BLaER1 (cell line): ENCODE measurements around the gene DTD2.
A peak's percentile ranks its signal among the peaks of the same experiment; 100 is the strongest.

Experiments used
- H3K27ac ChIP-seq: shearing (Covaris generic); formaldehyde crosslinking; 2 replicates; pipeline ENCODE4 v1.8.1; 2022
- H3K27me3 ChIP-seq: shearing (Covaris generic); formaldehyde crosslinking; 2 replicates; pipeline ENCODE4 v1.8.1; 2022
- H3K36me3 ChIP-seq: shearing (Covaris generic); formaldehyde crosslinking; 2 replicates; pipeline ENCODE4 v1.8.1; 2022
- H3K4me1 ChIP-seq: shearing (Covaris generic); formaldehyde crosslinking; 2 replicates; pipeline ENCODE4 v1.8.1; 2022
- H3K4me2 ChIP-seq: shearing (Covaris generic); formaldehyde crosslinking; 2 replicates; pipeline ENCODE4 v1.8.1; 2022
- H3K4me3 ChIP-seq: shearing (Covaris generic); formaldehyde crosslinking; 2 replicates; pipeline ENCODE4 v1.8.1; 2022
- H3K9ac ChIP-seq: shearing (Covaris generic); formaldehyde crosslinking; 2 replicates; pipeline ENCODE4 v1.8.1; 2022
- H3K9me3 ChIP-seq: shearing (Covaris generic); formaldehyde crosslinking; 2 replicates; pipeline ENCODE4 v1.8.1; 2022
- H4K20me1 ChIP-seq: shearing (Covaris generic); formaldehyde crosslinking; 2 replicates; pipeline ENCODE4 v1.8.1; 2022
- Cebpa-rat ChIP-seq: shearing (Covaris generic); IDR thresholded peaks from 2 replicates; pipeline ENCODE4 v1.8.1; 2022

Gene DTD2

DNA sequence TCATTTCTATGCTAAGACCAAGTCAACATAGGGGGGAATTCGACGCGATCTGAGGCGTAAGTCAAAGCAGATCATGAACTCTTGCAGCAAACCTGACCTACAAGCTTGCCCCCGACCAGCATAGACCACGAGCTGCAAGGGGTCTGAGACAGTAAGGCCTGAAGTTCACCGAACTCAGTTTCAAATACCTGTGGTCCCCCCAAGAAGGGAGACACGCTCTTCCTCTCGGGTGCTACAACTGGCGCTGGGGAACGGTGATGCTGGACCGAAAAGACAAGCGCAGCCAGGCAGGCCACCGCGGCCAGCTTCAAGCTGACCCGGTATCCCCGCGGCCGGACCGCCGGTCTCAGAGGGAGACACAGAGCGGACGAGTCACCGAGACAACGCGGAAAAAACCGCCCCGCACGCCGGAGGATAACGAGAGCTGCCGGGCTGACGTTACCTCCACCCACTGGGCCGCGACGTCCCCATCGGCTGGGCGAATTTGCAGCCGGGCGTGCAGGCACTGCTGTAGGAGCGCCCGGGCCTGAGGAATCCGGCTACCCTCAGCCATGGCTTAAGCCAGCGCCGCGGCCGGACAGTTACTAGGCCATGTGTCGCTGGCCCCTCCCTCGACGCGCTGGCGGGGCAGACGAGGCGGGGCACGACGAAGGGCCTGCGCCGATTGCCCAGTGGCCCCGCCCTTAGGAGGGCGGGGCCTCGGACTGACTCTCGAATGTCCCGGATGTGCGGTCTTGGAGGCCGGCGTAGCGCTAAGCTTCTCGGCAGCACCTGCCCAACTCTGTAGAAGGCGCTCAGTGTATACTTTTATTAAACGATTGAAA, at the start of gene DTD2:
DTD2 (minus strand) TSS at position 666 of the 824 bp plus-strand sequence; CDS start at position 553, 113 bp downstream.
- Histone ChIP-seq H3K27ac (peak within 1 kb of the TSS; percentile 86), H3K36me3 (peaks cover 11% of the 10 kb centered on the region), H3K27me3 (no peaks in the 10 kb centered on the region), H3K9me3 (no peaks in the 10 kb centered on the region), H3K4me3 (peak within 1 kb of the TSS; percentile 80), H4K20me1 (no peaks in the 10 kb centered on the region), H3K4me2 (peak within 1 kb of the TSS; percentile 77), H3K4me1 (peaks cover 32% of the 10 kb centered on the region), H3K9ac (peak within 1 kb of the TSS; percentile 89)
- no peak for TF ChIP-seq Cebpa-rat

DNA sequence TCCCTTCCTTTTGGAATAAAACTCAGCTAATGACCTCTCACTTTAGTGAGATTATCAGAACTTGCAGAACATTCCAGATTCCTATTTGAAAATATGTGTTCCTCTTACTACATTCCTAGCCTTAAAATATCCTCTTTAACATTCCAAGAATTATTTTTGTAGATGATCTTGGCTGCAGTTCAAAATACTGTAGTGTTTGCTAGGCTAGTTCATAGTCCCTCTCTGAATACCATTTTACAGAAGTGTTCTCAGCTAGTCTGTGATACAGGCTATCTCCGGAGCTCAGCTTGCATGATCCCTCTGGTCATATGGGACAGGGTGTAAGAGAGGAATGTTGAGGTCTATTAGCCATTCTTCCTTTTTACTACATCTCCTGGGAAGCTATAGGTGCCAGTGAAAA, 48.1 kb upstream of the DTD2 start:
- no peaks in the 10 kb centered on the region for H3K4me1 ChIP-seq
- H3K4me2 ChIP-seq = no peak overlapping the region
- H3K4me3 ChIP-seq = no peak overlapping the region
- H3K9ac ChIP-seq = no peak overlapping the region
- H4K20me1 ChIP-seq = no peaks in the 10 kb centered on the region
- TF ChIP-seq Cebpa-rat = no peak
- no peaks in the 10 kb centered on the region for H3K9me3 ChIP-seq
- no peaks in the 10 kb centered on the region for H3K36me3 ChIP-seq
- H3K27me3 ChIP-seq = no peaks in the 10 kb centered on the region
- no peak overlapping the region for H3K27ac ChIP-seq

DNA sequence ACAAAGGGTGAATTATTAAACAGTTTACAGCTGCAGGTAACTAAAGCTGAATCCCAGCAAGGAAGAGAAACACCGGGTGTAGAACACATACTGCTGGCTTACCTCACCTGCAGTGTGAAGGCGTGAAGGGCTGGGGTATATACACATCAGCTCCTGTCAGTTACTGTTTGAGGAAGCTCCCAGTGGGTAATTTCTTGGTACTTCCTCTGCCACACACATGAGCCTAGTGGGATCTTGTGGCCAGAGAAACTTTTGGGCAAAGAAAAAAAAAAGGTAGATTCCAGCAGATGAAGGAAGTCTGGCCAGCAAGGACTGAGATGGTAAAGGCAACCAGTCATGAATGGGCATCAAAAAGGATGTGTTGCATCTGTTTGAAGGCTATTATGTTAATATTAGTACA, 44.6 kb upstream of the DTD2 start:
- no peak for TF ChIP-seq Cebpa-rat
- no peak overlapping the region for H3K4me3 ChIP-seq

DNA sequence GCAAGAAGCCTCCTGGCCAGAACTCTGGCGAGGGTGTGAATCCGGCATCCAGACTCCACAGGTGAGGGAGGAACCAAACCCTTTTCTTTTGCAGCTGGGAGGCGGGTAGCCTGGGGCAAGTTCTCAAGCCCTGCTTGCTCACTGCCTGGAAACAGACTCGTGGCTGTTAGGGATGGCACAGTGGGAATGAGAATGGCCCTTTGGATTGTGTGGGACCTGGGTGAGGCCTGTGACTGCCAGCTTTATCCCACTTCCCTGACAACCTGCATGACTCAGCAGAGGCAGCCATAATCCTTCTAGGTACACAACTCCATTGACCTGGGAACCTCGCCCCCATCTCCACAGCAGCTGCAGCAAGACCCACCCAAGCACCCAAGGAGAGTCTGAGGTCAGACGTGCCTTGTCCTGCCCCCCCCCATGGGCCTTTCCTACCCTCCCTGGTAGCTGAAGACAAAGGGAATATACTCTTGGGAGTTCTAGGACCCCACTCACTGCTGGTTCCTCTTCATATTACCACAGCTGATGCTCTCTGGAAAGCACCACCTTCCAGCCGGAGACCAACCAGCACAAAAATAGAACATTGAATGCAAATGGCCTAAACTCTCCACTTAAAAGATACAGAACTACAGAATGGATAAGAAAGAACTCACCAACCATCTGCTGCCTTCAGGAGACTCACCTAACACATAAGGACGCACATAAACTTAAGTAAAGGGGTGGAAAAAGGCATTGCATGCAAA, 35.6 kb upstream of the DTD2 start:
- Histone ChIP-seq H3K4me2 (peak overlapping the region; percentile 48; the same call in 1 of the 2 replicates), H3K4me3 (no peak overlapping the region), H3K9ac (no peak overlapping the region), H3K9me3 (no peaks in the 10 kb centered on the region), H3K36me3 (no peaks in the 10 kb centered on the region), H4K20me1 (no peaks in the 10 kb centered on the region), H3K4me1 (peaks cover 40% of the 10 kb centered on the region), H3K27me3 (no peaks in the 10 kb centered on the region), H3K27ac (no peak overlapping the region)
- TF ChIP-seq Cebpa-rat = no peak

More for the DNA sequence above, 44.6 kb upstream of the DTD2 start:
- no peaks in the 10 kb centered on the region for H3K27me3 ChIP-seq
- no peaks in the 10 kb centered on the region for H3K36me3 ChIP-seq
- peaks cover 15% of the 10 kb centered on the region for H3K9me3 ChIP-seq
- H3K4me1 ChIP-seq = no peaks in the 10 kb centered on the region
- no peak overlapping the region for H3K9ac ChIP-seq
- no peak overlapping the region for H3K27ac ChIP-seq
- H3K4me2 ChIP-seq = no peak overlapping the region
- no peaks in the 10 kb centered on the region for H4K20me1 ChIP-seq

DNA sequence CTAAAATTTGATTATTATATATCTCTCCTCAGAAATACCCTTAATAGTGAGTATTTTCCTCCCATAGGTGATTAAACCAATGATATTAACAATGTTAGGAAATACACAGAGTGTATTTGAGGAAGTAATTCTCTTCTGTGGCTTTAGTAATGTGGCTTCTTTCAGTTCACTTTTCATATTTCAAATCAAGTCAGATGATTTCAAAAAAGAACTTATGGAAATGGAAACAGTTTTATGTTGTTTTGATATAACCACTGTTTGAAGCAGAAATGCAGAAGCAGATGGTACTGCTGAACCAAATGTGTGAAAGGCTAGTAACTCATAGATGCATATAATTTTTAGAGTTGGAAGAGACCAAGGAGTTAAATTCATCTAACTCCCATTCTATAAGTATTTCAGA, 32.4 kb upstream of the DTD2 start:
- H3K4me2 ChIP-seq = no peak overlapping the region
- H3K9me3 ChIP-seq = no peaks in the 10 kb centered on the region
- H3K9ac ChIP-seq = no peak overlapping the region
- no peaks in the 10 kb centered on the region for H4K20me1 ChIP-seq
- no peak for TF ChIP-seq Cebpa-rat
- H3K27ac ChIP-seq = no peak overlapping the region
- H3K4me1 ChIP-seq = peaks cover 32% of the 10 kb centered on the region
- no peaks in the 10 kb centered on the region for H3K27me3 ChIP-seq
- no peak overlapping the region for H3K4me3 ChIP-seq
- H3K36me3 ChIP-seq = no peaks in the 10 kb centered on the region

DNA sequence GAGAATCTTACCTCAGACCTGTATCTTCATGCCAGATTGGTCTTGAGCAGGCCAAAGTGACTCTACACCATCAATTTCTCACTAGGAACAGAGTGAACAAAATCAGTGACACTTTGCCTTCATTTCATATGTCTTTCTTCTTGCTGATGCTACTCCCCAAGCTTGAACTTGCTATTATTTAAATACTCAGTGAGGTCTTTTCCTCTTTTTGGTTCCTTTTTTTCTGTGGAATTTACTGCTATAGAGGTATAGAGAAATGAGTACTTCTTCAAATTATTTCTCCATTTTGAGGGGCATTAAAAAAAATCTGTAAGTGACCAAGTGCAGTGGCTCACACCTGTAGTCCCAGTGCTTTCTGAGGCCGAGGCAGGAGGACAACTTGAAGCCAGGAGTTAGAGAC, 30.6 kb upstream of the DTD2 start, which contains the start of gene GPR33:
GPR33 (minus strand) TSS at position 154 of the 400 bp plus-strand sequence. CDS start 4,074 bp downstream, outside the sequence.
- Histone ChIP-seq H3K36me3 (no peaks in the 10 kb centered on the region), H4K20me1 (no peaks in the 10 kb centered on the region), H3K4me1 (peaks cover 16% of the 10 kb centered on the region), H3K27me3 (no peaks in the 10 kb centered on the region), H3K27ac (no peak within 1 kb of the TSS), H3K4me3 (no peak within 1 kb of the TSS), H3K9ac (no peak within 1 kb of the TSS), H3K9me3 (no peaks in the 10 kb centered on the region), H3K4me2 (no peak within 1 kb of the TSS)
- no peak for TF ChIP-seq Cebpa-rat

DNA sequence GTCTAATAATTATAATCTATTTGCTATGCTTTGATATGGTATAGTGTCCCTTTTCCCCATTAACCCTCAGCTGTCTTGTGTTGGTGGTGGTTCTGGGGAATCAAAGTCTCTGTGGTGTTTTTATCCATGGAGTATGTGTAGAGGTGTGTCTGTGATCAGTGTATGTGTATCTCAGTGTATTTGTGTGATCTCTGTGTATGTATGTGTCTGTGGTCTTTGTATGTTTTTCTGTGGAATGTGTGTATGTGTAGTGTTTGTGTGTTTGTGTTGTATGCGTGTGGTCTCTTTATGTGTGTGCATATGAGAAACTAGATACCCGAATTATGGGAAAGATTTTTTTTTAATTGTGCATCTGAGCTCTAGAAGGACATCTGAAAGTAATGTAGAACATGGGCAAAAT, 29.5 kb upstream of the DTD2 start:
- Histone ChIP-seq H3K4me2 (no peak overlapping the region), H3K27ac (no peak overlapping the region), H4K20me1 (no peaks in the 10 kb centered on the region), H3K4me3 (no peak overlapping the region), H3K9ac (no peak overlapping the region), H3K36me3 (no peaks in the 10 kb centered on the region), H3K27me3 (no peaks in the 10 kb centered on the region), H3K9me3 (no peaks in the 10 kb centered on the region), H3K4me1 (peaks cover 8% of the 10 kb centered on the region; the same call in 1 of the 2 replicates)
- TF ChIP-seq Cebpa-rat = no peak

DNA sequence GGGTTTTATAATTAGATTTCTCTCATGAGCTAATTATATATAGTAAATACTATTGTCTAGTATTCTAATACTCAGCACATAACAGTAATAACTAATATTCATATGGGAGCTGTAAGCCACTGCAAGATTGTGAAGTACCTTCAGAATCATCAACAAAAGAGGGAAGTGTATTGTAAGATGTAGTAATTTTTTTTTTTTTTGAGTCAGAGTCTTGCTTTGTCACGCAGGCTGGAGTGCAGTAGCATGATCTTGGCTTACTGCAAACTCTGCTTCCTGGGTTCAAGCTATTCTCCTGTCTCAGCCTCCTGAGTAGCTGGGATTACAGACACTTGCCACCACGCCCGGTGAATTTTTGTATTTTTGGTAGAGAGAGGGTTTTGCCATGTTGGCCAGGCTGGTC, 27.4 kb upstream of the DTD2 start:
- H3K36me3 ChIP-seq = no peaks in the 10 kb centered on the region
- no peak overlapping the region for H3K27ac ChIP-seq
- no peak overlapping the region for H3K4me2 ChIP-seq
- H3K9me3 ChIP-seq = no peaks in the 10 kb centered on the region
- no peaks in the 10 kb centered on the region for H3K27me3 ChIP-seq
- no peak overlapping the region for H3K4me3 ChIP-seq
- H3K9ac ChIP-seq = no peak overlapping the region
- H3K4me1 ChIP-seq = peaks cover 1% of the 10 kb centered on the region; the same call in 1 of the 2 replicates
- H4K20me1 ChIP-seq = no peaks in the 10 kb centered on the region
- TF ChIP-seq Cebpa-rat = no peak

DNA sequence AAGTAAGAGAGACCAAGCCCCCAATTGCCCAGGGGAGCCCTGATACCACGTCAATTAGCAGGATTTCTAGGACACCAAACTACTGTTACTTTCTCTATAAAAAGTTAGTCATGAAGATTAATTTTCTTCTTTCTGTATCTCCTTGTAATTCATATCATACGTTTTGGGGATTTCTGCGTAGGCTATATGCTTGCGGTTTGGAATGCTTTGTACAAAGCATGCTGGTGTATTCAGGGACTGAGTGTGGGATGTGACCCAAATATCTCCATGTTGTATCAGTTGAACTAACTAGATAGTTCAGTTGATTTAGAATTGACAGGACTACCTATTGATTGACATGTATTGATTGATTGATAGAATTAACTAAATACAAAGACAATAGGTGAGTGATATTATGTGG, 22.9 kb upstream of the DTD2 start:
- Histone ChIP-seq H3K36me3 (no peaks in the 10 kb centered on the region), H3K9ac (no peak overlapping the region), H3K9me3 (no peaks in the 10 kb centered on the region), H4K20me1 (no peaks in the 10 kb centered on the region), H3K4me2 (no peak overlapping the region), H3K27me3 (no peaks in the 10 kb centered on the region), H3K4me3 (no peak overlapping the region), H3K4me1 (no peaks in the 10 kb centered on the region), H3K27ac (no peak overlapping the region)
- no peak for TF ChIP-seq Cebpa-rat

DNA sequence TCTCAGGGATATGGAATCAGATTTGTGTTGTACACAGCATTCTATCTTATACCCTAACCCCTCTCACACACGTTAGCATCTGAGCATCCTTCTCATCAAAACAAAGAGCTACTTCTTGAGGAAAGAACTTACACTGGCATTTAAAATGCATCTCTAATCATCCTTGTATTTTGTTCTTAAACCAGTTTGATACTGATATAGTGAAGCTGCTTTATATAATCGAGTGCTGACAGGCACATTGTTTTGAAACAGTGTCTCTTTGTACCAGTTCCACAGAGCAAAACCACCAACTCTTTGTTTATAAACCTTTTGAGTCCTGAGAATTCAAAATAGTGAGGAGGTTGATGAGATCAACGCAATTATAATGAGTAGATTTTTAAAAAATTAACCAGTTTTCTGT, 21.7 kb upstream of the DTD2 start:
- Histone ChIP-seq H3K9ac (no peak overlapping the region), H3K4me2 (no peak overlapping the region), H3K4me3 (no peak overlapping the region), H4K20me1 (no peaks in the 10 kb centered on the region), H3K9me3 (no peaks in the 10 kb centered on the region), H3K4me1 (no peaks in the 10 kb centered on the region), H3K36me3 (no peaks in the 10 kb centered on the region), H3K27ac (no peak overlapping the region), H3K27me3 (no peaks in the 10 kb centered on the region)
- TF ChIP-seq Cebpa-rat = no peak
